LoVo (cell line): ENCODE data around the gene ERGIC2.
A peak's percentile ranks its signal among the peaks of the same experiment; 100 is the strongest.
"Not testable (repeated sequence)": the region's sequence is repeated elsewhere in the genome, so short reads cannot be mapped to it uniquely, and the experiment has no call there.

Source experiments
- DNase-seq: peaks from one replicate; pipeline ENCODE4 v3.0.0-alpha.2; 2016; ENCODE audit warnings: low spot score

ERGIC2 gene, protein sequence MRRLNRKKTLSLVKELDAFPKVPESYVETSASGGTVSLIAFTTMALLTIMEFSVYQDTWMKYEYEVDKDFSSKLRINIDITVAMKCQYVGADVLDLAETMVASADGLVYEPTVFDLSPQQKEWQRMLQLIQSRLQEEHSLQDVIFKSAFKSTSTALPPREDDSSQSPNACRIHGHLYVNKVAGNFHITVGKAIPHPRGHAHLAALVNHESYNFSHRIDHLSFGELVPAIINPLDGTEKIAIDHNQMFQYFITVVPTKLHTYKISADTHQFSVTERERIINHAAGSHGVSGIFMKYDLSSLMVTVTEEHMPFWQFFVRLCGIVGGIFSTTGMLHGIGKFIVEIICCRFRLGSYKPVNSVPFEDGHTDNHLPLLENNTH

DNA sequence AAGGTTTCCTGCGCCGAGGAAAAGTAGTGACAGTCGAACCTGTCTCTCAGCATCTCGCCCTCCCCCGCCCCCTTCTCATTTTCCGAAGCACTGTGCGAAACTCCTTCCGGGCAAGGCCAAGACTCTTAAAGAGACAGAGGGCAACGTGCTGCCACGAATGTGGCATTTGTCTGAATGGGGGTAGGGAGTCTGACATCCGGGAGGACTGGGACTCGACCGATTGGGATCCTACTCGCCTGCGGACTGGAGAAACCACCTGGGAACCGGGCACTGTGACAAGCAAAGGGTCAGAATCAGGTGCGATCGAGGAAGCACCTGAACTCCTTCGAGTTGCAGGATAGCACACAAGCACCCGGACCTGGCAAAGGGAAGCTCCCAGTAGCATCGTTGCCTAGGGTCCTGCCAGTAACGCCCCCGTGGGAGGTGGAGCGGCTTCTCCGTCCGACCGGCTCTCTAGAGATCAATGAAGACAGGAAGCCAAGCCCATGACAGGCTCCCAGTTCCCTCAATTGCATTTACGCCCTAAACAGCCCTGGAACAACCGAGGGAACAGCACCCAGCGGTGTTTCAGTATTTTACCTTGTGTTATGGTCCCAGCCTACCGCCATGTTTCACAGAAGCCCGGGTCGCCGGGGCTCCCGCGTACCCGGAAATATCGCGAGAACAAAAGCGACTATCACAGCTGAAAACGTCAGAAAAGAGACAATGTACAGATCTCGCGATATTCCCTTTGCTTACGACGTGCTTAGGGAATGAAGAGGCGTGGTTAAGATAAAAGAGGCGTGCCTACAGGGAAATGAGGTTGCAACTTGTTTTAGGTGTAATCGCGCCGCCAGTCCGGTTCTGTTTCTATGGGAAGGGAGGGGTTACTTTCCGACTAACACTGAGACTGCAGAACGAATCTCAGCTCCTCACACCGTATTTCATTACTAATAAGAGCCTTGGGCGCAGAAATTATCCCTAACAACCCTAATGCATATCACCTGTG is at the start of gene ERGIC2:
Gene ERGIC2 (minus strand): TSS at position 637 of the 988 bp plus-strand sequence. CDS start 9,539 bp downstream, outside the sequence.
- DNase-seq: peak; percentile 100

- DNase-seq: no peak
Measured at GRCh38 chr12:29430716-29431044, 49.7 kb upstream of the ERGIC2 start.

GRCh38 chr12:29429999-29430715 is 49.2 kb upstream of the ERGIC2 start:
- peak; percentile 26 for DNase-seq

DNA sequence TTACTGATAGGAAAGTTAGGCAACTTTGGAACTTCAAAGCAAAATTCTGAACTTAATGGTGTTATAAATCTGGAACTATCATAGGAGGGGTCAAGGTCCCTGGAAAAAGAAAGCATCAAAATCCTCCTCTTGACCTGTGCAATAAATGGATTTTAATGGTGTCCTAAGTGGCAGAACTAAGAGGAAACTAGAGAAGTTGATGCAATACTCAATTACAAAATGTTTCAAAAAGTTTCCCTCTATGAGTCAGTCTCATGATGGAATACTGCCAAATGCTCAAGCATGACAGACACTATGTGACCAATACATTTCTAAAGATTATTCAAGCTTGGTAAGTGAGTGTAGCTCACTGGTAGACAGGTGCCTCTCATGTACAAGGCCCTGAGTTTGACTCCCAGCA is 47.7 kb upstream of the ERGIC2 start:
- DNase-seq: peak; percentile 74

GRCh38 chr12:29427964-29428363 is 47.0 kb upstream of the ERGIC2 start:
- DNase-seq: peak; percentile 8

GRCh38 chr12:29426498-29426897 is 45.5 kb upstream of the ERGIC2 start:
- no peak for DNase-seq

- no peak for DNase-seq
Measured at GRCh38 chr12:29425722-29426121, 44.8 kb upstream of the ERGIC2 start.

DNA sequence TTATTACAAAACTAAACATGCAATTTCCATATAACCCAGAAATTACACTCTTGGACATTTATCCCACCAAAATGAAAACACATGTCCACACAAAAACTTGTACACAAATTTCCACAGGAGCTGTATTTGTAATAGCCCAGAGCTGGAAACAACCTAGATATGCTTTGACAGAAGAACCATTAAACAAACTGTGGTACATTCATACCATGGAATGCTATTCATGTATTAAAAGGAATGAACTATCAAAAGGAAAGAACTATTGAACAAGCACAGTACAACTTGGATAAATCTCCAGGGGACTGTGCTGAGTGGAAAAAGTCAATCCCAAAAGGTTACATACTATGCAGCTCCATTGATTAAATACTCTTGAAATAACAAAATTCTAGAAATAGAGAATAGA is 35.8 kb upstream of the ERGIC2 start:
- no peak for DNase-seq

DNA sequence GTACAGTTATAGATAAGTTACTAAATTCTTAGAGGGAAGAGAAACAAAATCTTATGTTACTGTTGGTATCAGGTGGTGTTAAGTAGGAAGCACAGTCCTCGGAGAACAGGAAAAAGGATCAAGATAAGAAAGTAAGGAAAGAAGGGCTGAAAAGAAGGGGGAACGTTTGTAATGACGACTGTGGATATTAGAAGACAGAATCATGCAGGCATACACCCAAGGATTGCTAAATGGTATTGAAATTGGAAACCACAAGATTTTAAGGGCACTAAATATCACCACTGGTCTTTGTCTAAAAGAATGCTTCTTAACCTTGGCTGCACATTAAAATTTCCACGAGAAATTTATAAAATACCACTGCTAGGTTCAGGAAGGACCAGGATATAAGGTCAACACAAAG is 34.1 kb upstream of the ERGIC2 start:
- no peak for DNase-seq

DNA sequence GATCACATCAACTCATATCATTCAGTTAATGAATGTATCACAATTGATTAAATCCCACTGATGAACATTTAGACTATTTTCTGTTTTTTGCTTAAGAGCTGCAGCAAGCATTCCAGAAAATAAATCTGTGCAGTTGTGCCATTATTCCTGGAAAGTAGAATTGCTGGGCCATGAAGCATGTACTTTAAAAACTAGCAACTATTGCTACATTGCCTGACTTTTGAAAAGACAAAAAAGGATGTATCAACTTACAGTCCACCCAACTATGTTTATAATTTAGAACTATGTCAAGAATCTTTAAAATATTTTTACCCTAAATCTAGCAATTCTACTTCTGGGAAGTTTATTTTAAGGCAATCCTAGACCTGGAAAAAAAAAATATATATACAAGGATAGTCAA is 33.4 kb upstream of the ERGIC2 start:
- DNase-seq: no peak

GRCh38 chr12:29405561-29405960 is 24.6 kb upstream of the ERGIC2 start:
- no peak for DNase-seq

DNA sequence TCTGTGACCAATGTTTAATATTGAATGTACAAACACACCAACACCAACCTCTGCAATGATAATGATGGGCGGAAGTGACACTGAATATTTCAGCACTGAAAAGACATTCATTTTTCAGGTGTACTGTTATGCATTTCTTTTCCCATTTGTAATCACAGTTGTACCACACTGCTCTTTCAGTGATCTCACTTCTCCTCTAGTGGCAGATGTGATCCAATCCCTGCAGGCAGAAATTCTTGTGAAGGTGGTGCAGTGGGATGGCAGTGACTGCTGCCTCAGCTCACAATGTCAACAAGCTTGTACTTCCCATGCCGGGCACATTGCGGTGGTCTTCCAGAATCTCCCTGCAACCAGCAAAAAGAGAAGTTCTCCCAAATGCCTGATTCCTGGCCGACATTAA is 23.0 kb upstream of the ERGIC2 start:
- DNase-seq: no peak

DNA sequence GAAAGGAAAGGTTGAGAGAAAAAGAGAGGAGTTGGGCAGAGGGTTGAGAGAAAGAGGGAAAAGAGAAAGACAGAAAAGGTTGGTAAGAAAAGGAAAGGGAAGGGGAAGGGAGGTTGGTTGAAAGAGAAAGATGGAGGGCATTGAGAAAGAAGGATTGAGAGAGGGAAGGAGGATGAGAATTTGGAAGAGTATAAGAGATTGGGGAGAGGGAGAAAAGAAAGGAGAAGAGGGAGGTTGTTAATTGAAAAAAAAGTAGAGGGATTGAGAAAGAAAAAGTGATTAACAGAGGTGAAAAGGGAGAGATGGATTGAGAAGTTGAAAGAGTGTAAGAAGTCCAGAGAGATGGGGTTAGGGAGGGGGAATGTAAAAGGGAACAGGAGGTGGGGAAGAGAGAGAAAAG is 21.5 kb upstream of the ERGIC2 start:
- DNase-seq: no peak

DNA sequence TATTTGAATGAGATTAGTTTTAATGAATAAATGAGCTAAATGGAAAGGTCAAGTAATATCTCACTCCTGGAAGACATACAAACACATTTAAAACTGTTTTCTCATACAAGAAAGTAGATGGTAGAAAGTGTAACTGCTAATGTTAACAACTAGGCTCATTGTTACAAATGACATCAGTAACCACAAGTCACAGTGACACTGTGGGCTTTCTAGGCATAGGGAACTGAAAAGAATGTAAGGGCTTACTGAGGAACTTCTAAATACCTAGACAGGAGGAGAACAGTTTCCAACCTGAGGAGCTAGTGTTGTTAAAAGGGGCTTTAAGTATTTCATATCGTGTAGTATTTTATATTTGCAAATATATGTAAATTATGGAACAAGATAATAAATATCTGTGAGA is 17.5 kb upstream of the ERGIC2 start:
- DNase-seq: no peak

DNA sequence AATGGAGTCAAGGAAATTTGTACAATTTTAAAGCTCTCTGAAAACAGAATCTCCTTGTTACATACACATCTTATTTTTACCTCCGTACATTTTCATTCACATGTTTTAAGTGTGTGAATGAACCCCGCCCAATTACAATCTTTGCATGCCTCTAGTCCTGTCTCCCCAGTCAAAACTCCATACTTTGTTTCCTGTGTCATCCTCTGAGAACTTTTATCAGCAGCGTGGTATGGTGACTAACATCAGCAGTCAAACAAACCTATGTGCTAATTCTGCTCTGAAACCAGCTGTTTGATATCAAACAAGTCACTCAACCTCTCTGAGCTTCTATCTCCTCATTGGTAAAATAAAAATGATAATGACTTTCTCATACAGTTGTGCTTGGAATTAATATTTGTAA is 15.8 kb upstream of the ERGIC2 start:
- no peak for DNase-seq

DNA sequence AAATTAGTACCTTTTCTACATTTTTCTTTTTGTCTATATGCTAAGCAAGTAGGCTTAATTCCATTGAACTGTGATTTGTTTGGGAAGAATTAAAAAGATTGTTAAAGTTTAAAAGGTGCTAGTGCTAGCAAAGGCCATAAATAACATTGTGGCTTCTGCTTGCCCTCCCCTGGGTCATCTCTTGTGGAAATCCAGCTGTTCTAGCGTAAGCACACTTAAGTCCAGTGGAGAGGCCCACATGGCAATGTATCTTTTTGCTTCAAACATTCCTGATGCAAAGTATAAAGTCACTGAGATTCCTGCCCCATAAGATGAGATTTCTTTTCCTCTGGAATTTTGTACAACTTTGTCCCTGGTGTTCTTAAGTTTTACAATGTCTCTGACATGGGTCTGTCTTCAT is 14.4 kb upstream of the ERGIC2 start:
- DNase-seq: no peak

DNA sequence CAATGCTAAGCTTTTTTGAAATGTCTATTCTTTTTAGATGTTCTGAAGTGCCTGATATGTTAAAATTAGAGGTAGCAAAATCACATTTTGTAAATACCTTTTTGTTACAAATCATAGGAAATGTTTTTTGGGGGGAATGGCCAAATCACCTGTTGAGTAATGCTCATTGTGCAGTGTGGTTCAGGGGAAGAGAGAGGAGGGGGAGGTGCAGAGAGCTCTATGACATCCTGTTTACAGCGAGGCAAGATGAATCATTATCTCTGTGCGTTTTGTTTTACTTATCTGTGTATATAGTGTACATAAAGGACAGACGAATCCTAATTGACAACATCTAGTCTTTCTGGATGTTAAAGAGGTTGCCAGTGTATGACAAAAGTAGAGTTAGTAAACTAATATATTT is 9.4 kb upstream of the ERGIC2 start:
- not testable (repeated sequence) for DNase-seq

GRCh38 chr12:29389295-29389919 is 8.4 kb upstream of the ERGIC2 start:
- no peak for DNase-seq

- DNase-seq: not testable (repeated sequence)
Measured at GRCh38 chr12:29386084-29386680, 5.2 kb upstream of the ERGIC2 start.

DNA sequence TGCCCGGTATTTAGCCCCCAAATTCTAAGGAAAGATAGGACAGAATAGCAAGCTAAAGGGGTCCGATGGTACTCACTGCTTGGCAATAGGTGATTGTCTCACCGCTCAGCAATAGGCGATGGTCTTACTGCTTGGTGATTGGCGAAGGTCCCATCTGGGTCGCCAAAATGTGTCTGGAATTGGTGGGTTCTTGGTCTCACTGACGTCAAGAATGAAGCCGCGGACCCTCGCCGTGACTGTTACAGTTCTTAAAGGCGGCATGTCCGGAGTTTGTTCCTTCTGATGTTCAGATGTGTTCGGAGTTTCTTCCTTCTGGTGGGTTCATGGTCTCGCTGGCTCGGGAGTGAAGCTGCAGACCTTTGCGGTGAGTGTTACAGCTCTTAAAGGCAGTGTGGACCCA is 4.2 kb upstream of the ERGIC2 start:
- not testable (repeated sequence) for DNase-seq

GRCh38 chr12:29382251-29382650 is 1.3 kb upstream of the ERGIC2 start:
- no peak for DNase-seq

GRCh38 chr12:29376118-29376517 is 4.9 kb downstream of the ERGIC2 start:
- DNase-seq: no peak
